Measurements from ENCODE around the gene CFAP69. TPM values are rescaled to one million over a fixed set of nuclear protein-coding genes. Genes with fewer than 3 reads are reported as not detected.

Gene CFAP69
- total RNA-seq, 1 donor from 2014 or later, result 1.6 TPM

- ATAC-seq (no peak), DNase-seq (ENCODE audit: missing footprints) (no peak)
- intact Hi-C loops (cut with DNase I), result loop anchor here (5.0 kb wide), 2 partner anchors 110 to 165 kb away; partner anchors contain the start of gene STEAP1
Measured at GRCh38 chr7:90262438-90262837, 17.5 kb downstream of the CFAP69 start.

- intact Hi-C loops (cut with DNase I), result no loop called here
- ATAC-seq (peak; percentile 34), DNase-seq (ENCODE audit: missing footprints) (no peak)
Measured at GRCh38 chr7:90266808-90267207, 21.8 kb downstream of the CFAP69 start.

GRCh38 chr7:90267263-90267858 is 22.4 kb downstream of the CFAP69 start:
- ATAC-seq (no peak), DNase-seq (ENCODE audit: missing footprints) (no peak)
- intact Hi-C loops (cut with DNase I), result no loop called here

GRCh38 chr7:90269163-90269562 is 24.2 kb downstream of the CFAP69 start:
- DNase-seq (ENCODE audit: missing footprints), result no peak
- intact Hi-C loops (cut with DNase I), result no loop called here
- ATAC-seq, result no peak

- intact Hi-C loops (cut with DNase I), result no loop called here
- ATAC-seq, result no peak
- DNase-seq (ENCODE audit: missing footprints), result no peak
Measured at GRCh38 chr7:90270431-90271178, 25.6 kb downstream of the CFAP69 start.

- ATAC-seq, result no peak
- intact Hi-C loops (cut with DNase I), result no loop called here
- DNase-seq (ENCODE audit: missing footprints), result no peak
Measured at GRCh38 chr7:90271753-90272152, 26.8 kb downstream of the CFAP69 start.

GRCh38 chr7:90272242-90272641 is 27.3 kb downstream of the CFAP69 start:
- intact Hi-C loops (cut with DNase I), result no loop called here
- DNase-seq (ENCODE audit: missing footprints) (no peak), ATAC-seq (no peak)

GRCh38 chr7:90274161-90274560 is 29.2 kb downstream of the CFAP69 start:
- DNase-seq (ENCODE audit: missing footprints) (no peak), ATAC-seq (no peak)
- intact Hi-C loops (cut with DNase I), result no loop called here

GRCh38 chr7:90276033-90276728 is 31.2 kb downstream of the CFAP69 start:
- no peak for DNase-seq (ENCODE audit: missing footprints)
- ATAC-seq, result no peak
- intact Hi-C loops (cut with DNase I), result no loop called here

GRCh38 chr7:90288154-90288553 is 43.2 kb downstream of the CFAP69 start:
- intact Hi-C loops (cut with DNase I), result no loop called here
- ATAC-seq (no peak), DNase-seq (ENCODE audit: missing footprints) (no peak)

- ATAC-seq (no peak), DNase-seq (ENCODE audit: missing footprints) (no peak)
- intact Hi-C loops (cut with DNase I), result no loop called here
Measured at GRCh38 chr7:90290244-90291113, 45.5 kb downstream of the CFAP69 start.

- ATAC-seq, result no peak
- DNase-seq (ENCODE audit: missing footprints), result no peak
- intact Hi-C loops (cut with DNase I), result no loop called here
Measured at GRCh38 chr7:90298145-90299038, 53.4 kb downstream of the CFAP69 start.

GRCh38 chr7:90303241-90303640 is 58.3 kb downstream of the CFAP69 start:
- DNase-seq (ENCODE audit: missing footprints) (no peak), ATAC-seq (no peak)
- intact Hi-C loops (cut with DNase I), result no loop called here

GRCh38 chr7:90309872-90310271 is 64.9 kb downstream of the CFAP69 start:
- intact Hi-C loops (cut with DNase I), result no loop called here
- no peak for DNase-seq (ENCODE audit: missing footprints)
- no peak for ATAC-seq

- intact Hi-C loops (cut with DNase I), result no loop called here
- no peak for DNase-seq (ENCODE audit: missing footprints)
- ATAC-seq, result no peak
Measured at GRCh38 chr7:90311175-90311574, 66.2 kb downstream of the CFAP69 start.

- intact Hi-C loops (cut with DNase I), result no loop called here
- ATAC-seq (no peak), DNase-seq (ENCODE audit: missing footprints) (no peak)
Measured at GRCh38 chr7:90312745-90313144, 67.8 kb downstream of the CFAP69 start.

- intact Hi-C loops (cut with DNase I), result loop anchor here (2.0 kb wide), 1 partner anchor 113 kb away; no protein-coding TSS in a partner anchor
- DNase-seq (ENCODE audit: missing footprints), result no peak
- no peak for ATAC-seq
Measured at GRCh38 chr7:90313907-90314306, 68.9 kb downstream of the CFAP69 start.

GRCh38 chr7:90320014-90320413 is 75.0 kb downstream of the CFAP69 start:
- intact Hi-C loops (cut with DNase I), result no loop called here
- no peak for DNase-seq (ENCODE audit: missing footprints)
- no peak for ATAC-seq

Data from Right ventricle myocardium inferior (tissue), 1 donor.